Liver (tissue), 9 donors: ENCODE data around the gene NTM. TPM values are rescaled to one million over a fixed set of nuclear protein-coding genes. Genes with fewer than 3 reads are reported as not detected.

Experiments used
- DNase-seq: peaks from one replicate; pipeline ENCODE4 v3.0.0-alpha.2; 2017; ENCODE audit warnings: low spot score
- H3K27ac ChIP-seq, 2 donors: one replicate each; pipeline ENCODE4 v1.7.0; 2013; ENCODE audit warnings: inconsistent platforms in 2 of 2, low read length in 2 of 2, control low read depth in 1 of 2, low read depth in 1 of 2, mild to moderate bottlenecking in 1 of 2
- H3K27me3 ChIP-seq, 4 donors: one replicate each; pipeline versions ENCODE4 v1.6.1 to v1.7.0; 2013; ENCODE audit warnings: low read length in 3 of 4, inconsistent platforms in 1 of 4, mild to moderate bottlenecking in 1 of 4, moderate library complexity in 1 of 4; ENCODE audit not compliant: control insufficient read depth in 4 of 4, insufficient read depth in 4 of 4
- H3K36me3 ChIP-seq, 4 donors: one replicate each; pipeline versions ENCODE4 v1.6.1 to v1.7.0; 2013; ENCODE audit warnings: low read length in 3 of 4, mild to moderate bottlenecking in 3 of 4, low read depth in 1 of 4, moderate library complexity in 1 of 4; ENCODE audit not compliant: control insufficient read depth in 4 of 4, insufficient read depth in 3 of 4
- H3K4me1 ChIP-seq, 4 donors: one replicate each; pipeline versions ENCODE4 v1.6.1 to v1.7.0; 2013; ENCODE audit warnings: low read length in 3 of 4, mild to moderate bottlenecking in 3 of 4, moderate library complexity in 1 of 4; ENCODE audit not compliant: control insufficient read depth in 4 of 4, insufficient read depth in 4 of 4
- H3K4me3 ChIP-seq, 3 donors: one replicate each; pipeline versions ENCODE4 v1.6.1 to v1.7.0; 2013; ENCODE audit warnings: low read length in 3 of 3, control low read depth in 1 of 3, low read depth in 1 of 3, mild to moderate bottlenecking in 1 of 3
- H3K9ac ChIP-seq, 2 donors: one replicate each; pipeline ENCODE4 v1.7.0; 2013; ENCODE audit warnings: low read length in 2 of 2, mild to moderate bottlenecking in 2 of 2, moderate library complexity in 2 of 2, control low read depth in 1 of 2, low read depth in 1 of 2
- H3K9me3 ChIP-seq, 4 donors: one replicate each; pipeline versions ENCODE4 v1.6.1 to v1.7.0; 2013; ENCODE audit warnings: low read length in 3 of 4; ENCODE audit not compliant: control insufficient read depth in 4 of 4
- CTCF ChIP-seq: fragments of 150-350 bp; IDR thresholded peaks from 2 replicates; pipeline ENCODE4 v1.5.1; 2017; ENCODE audit warnings: improper control_type of control experiment, low read depth, low read length; ENCODE audit not compliant: missing input control
- EGR1 ChIP-seq, 2 donors: IDR thresholded peaks; 2 replicates each; pipeline ENCODE4 v1.6.1; 2016 to 2018; ENCODE audit warnings: antibody characterized with exemption in 2 of 2, low read depth in 2 of 2
- FOXA1 ChIP-seq: IDR thresholded peaks from 2 replicates; pipeline ENCODE4 v1.6.1; 2016; ENCODE audit warnings: antibody characterized with exemption
- FOXA2 ChIP-seq: IDR thresholded peaks from 2 replicates; pipeline ENCODE4 v1.6.1; 2016; ENCODE audit warnings: antibody characterized with exemption
- GABPA ChIP-seq, 2 donors: IDR thresholded peaks in 1 of 2; conservative IDR thresholded peaks in 1 of 2; 2 replicates each; pipeline ENCODE4 v1.6.1; 2016; ENCODE audit warnings: antibody characterized with exemption in 2 of 2, mild to moderate bottlenecking in 1 of 2, moderate library complexity in 1 of 2
- HNF4A ChIP-seq, 2 donors: conservative IDR thresholded peaks; 2 replicates each; pipeline ENCODE4 v1.6.1; 2016; ENCODE audit warnings: antibody characterized with exemption in 2 of 2, mild to moderate bottlenecking in 2 of 2
- HNF4G ChIP-seq: IDR thresholded peaks from 2 replicates; pipeline ENCODE4 v1.6.1; 2016; ENCODE audit warnings: antibody characterized with exemption
- JUND ChIP-seq, 2 donors: IDR thresholded peaks; 2 replicates each; pipeline ENCODE4 v1.6.1; 2016; ENCODE audit warnings: antibody characterized with exemption in 2 of 2
- MAX ChIP-seq: IDR thresholded peaks from 2 replicates; pipeline ENCODE4 v1.6.1; 2016; ENCODE audit warnings: antibody characterized with exemption
- NR2F2 ChIP-seq: IDR thresholded peaks from 2 replicates; pipeline ENCODE4 v1.6.1; 2016; ENCODE audit warnings: antibody characterized with exemption
- RAD21 ChIP-seq, 2 donors: IDR thresholded peaks; 2 replicates each; pipeline ENCODE4 v1.6.1; 2016; ENCODE audit warnings: antibody characterized with exemption in 2 of 2, mild to moderate bottlenecking in 2 of 2
- RXRA ChIP-seq, 2 donors: IDR thresholded peaks; 2 replicates each; pipeline ENCODE4 v1.6.1; 2017 to 2018; ENCODE audit warnings: antibody characterized with exemption in 2 of 2, mild to moderate bottlenecking in 1 of 2
- SP1 ChIP-seq: IDR thresholded peaks from 2 replicates; pipeline ENCODE4 v1.6.1; 2018; ENCODE audit warnings: antibody characterized with exemption, mild to moderate bottlenecking
- TAF1 ChIP-seq: conservative IDR thresholded peaks from 2 replicates; pipeline ENCODE4 v1.6.1; 2016; ENCODE audit warnings: antibody characterized with exemption, mild to moderate bottlenecking
- YY1 ChIP-seq: IDR thresholded peaks from 2 replicates; pipeline ENCODE4 v1.6.1; 2016; ENCODE audit warnings: antibody characterized with exemption, mild to moderate bottlenecking
- ZBTB33 ChIP-seq: IDR thresholded peaks from 2 replicates; pipeline ENCODE4 v1.6.1; 2016; ENCODE audit warnings: antibody characterized with exemption
- WGBS: extraction: QIAGEN DNeasy Blood & Tissue Kit; methylation state at CpG from one replicate; pipeline ENCODE4 v1.1.7; 2013; 5-methylcytosine and 5-hydroxymethylcytosine counted together
- polyA plus RNA-seq, 2 donors: library from polyadenylated mRNA; stranded (reverse) in 1 of 2; unstranded in 1 of 2; fragments of 200-250 nt in 1 of 2; fragments of >200 nt in 1 of 2; fragmentation: Nextera tagmentation in 1 of 2; extraction: Ambion mirVana in 1 of 2; gene quantifications; one replicate each; pipeline versions ENCODE4 v1.2.1 to v1.2.3, GENCODE V29; 2013 to 2015
- total RNA-seq, 2 donors: library from RNA; depleted of rRNA; stranded (reverse); fragments of >200 nt; gene quantifications; one replicate each; pipeline ENCODE4 v1.2.3, GENCODE V29; 2014
- TF ChIP-seq, protein P1 (sequence below): IDR thresholded peaks from 2 replicates; pipeline ENCODE4 v1.6.1; 2016; ENCODE audit warnings: antibody characterized with exemption, mild to moderate bottlenecking
- TF ChIP-seq, protein P2 (sequence below): IDR thresholded peaks from 2 replicates; pipeline ENCODE4 v1.6.1; 2016; ENCODE audit warnings: antibody characterized with exemption
- donor health status: healthy.
- donor health status: healthy.
- donor health status: healthy.
- donor health status: healthy.
- donor health status: healthy.

The NTM gene
- total and polyA plus RNA-seq, 4 donors = 0.08 to 1.1 (median 0.08) TPM; not detected in 1

- H3K27me3 ChIP-seq = peaks cover 0 to 2% (median under 1%) of the 10 kb centered on the region in 4 donors
- no peak overlapping the region for H3K4me3 ChIP-seq
- no peak for TF ChIP-seq MAX
- TF ChIP-seq ZBTB33 = no peak
- TF ChIP-seq JUND (IDR thresholded peaks at IDR 0.05) = no peak
- no peak for TF ChIP-seq CTCF
- TF ChIP-seq, protein P1, sequence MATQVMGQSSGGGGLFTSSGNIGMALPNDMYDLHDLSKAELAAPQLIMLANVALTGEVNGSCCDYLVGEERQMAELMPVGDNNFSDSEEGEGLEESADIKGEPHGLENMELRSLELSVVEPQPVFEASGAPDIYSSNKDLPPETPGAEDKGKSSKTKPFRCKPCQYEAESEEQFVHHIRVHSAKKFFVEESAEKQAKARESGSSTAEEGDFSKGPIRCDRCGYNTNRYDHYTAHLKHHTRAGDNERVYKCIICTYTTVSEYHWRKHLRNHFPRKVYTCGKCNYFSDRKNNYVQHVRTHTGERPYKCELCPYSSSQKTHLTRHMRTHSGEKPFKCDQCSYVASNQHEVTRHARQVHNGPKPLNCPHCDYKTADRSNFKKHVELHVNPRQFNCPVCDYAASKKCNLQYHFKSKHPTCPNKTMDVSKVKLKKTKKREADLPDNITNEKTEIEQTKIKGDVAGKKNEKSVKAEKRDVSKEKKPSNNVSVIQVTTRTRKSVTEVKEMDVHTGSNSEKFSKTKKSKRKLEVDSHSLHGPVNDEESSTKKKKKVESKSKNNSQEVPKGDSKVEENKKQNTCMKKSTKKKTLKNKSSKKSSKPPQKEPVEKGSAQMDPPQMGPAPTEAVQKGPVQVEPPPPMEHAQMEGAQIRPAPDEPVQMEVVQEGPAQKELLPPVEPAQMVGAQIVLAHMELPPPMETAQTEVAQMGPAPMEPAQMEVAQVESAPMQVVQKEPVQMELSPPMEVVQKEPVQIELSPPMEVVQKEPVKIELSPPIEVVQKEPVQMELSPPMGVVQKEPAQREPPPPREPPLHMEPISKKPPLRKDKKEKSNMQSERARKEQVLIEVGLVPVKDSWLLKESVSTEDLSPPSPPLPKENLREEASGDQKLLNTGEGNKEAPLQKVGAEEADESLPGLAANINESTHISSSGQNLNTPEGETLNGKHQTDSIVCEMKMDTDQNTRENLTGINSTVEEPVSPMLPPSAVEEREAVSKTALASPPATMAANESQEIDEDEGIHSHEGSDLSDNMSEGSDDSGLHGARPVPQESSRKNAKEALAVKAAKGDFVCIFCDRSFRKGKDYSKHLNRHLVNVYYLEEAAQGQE = no peak
- TF ChIP-seq HNF4A (conservative IDR thresholded peaks at IDR 0.05) = no peak
- TF ChIP-seq FOXA2 = no peak
- no peak for TF ChIP-seq SP1
- no peak for TF ChIP-seq YY1
- no peak for TF ChIP-seq RAD21 (IDR thresholded peaks at IDR 0.05)
- TF ChIP-seq HNF4G = no peak
- TF ChIP-seq FOXA1 = no peak
- TF ChIP-seq NR2F2 = no peak
- no peak for TF ChIP-seq TAF1
- TF ChIP-seq GABPA (IDR thresholded peaks at IDR 0.05 in 1 of 2, conservative IDR thresholded peaks at IDR 0.05 in 1 of 2) = no peak
- no peak for TF ChIP-seq EGR1 (IDR thresholded peaks at IDR 0.05; ENCODE audit: low read depth in 2 of 2)
- no peak for TF ChIP-seq RXRA (IDR thresholded peaks at IDR 0.05)
- TF ChIP-seq, protein P2, sequence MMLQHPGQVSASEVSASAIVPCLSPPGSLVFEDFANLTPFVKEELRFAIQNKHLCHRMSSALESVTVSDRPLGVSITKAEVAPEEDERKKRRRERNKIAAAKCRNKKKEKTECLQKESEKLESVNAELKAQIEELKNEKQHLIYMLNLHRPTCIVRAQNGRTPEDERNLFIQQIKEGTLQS = no peak
- H3K9me3 ChIP-seq = peaks cover 0 to 5% (median 2%) of the 10 kb centered on the region in 4 donors
- 27% methylated on average over 4 of the region's 4 CpGs for WGBS
- no peaks in the 10 kb centered on the region for H3K4me1 ChIP-seq
- no peak for DNase-seq
- H3K27ac ChIP-seq = no peak overlapping the region
- H3K9ac ChIP-seq = no peak overlapping the region
- H3K36me3 ChIP-seq = no peaks in the 10 kb centered on the region
Observed at GRCh38 chr11:131326829-131327228, 43.6 kb upstream of the NTM start.
